GM12878 (cell line): ENCODE data around the gene BMF. TPM values are rescaled to one million over a fixed set of nuclear protein-coding genes. Genes with fewer than 3 reads are reported as not detected.

ENCODE experiments used
- ATAC-seq: fragments of 200-7000 bp; cut with Tn5 transposase; 3 replicates; pipeline ENCODE4 v1.9.1; 2020; ENCODE audit warnings: mild to moderate bottlenecking, moderate library complexity
- BruUV-seq: library from RNA; stranded (reverse); fragments of 400-500 nt; replicated peaks from 2 replicates; lab custom pipeline; 2021; lab: Mats Ljungman, UMichigan
- CTCF ChIA-PET: fragments of 300-600 bp; sonication (Branson Sonifier 250); formaldehyde crosslinking; extraction: SDS; loops from one replicate; lab custom pipeline; 2021; ENCODE audit warnings: inconsistent platforms; lab: Yijun Ruan, JAX
- POLR2A ChIA-PET: fragments of 350-600 bp; formaldehyde crosslinking; extraction: SDS; loops from one replicate; lab custom pipeline; 2021; ENCODE audit warnings: inconsistent platforms; lab: Charles Lee
- RAD21 ChIA-PET: fragments of 300-600 bp; sonication (Branson Sonifier 250); formaldehyde crosslinking; loops from one replicate; lab custom pipeline; 2023; ENCODE audit warnings: antibody characterized with exemption; ENCODE audit not compliant: unreplicated experiment; lab: Charles Lee
- SMC1A ChIA-PET: fragments of 300-600 bp; sonication (Branson Sonifier 250); formaldehyde crosslinking; loops from one replicate; lab custom pipeline; 2023; ENCODE audit not compliant: unreplicated experiment, uncharacterized antibody; lab: Charles Lee
- DNase-seq: peaks from one replicate; pipeline ENCODE4 v3.0.0-alpha.2; 2011; ENCODE audit warnings: low read depth, low spot score
- FAIRE-seq: peaks from 3 replicates; lab custom pipeline; 2011; peaks lifted over from hg19 to GRCh38; lab: Jason Lieb, UNC
- H2AFZ ChIP-seq: 2 replicates; pipeline ENCODE4 v1.6.0; 2011; ENCODE audit warnings: low read depth, low read length, control low read depth; ENCODE audit not compliant: control insufficient read depth
- H3K27ac ChIP-seq: 2 replicates; pipeline ENCODE4 v1.5.1; 2011; ENCODE audit warnings: control low read depth; ENCODE audit not compliant: control insufficient read depth, insufficient read depth
- H3K27me3 ChIP-seq, 2 experiments: replicated peaks in 1 of 2; 2 replicates each; pipeline versions ENCODE4 v1.6.0 to v1.6.1; 2011; ENCODE audit warnings: low read length in 1 of 2; ENCODE audit not compliant: control insufficient read depth in 2 of 2, insufficient read depth in 2 of 2
- H3K36me3 ChIP-seq, 2 experiments: 2 replicates each; pipeline ENCODE4 v1.5.1; 2011; ENCODE audit warnings: low read length in 1 of 2; ENCODE audit not compliant: control insufficient read depth in 2 of 2, insufficient read depth in 2 of 2
- H3K4me1 ChIP-seq: 2 replicates; pipeline ENCODE4 v1.6.1; 2011; ENCODE audit warnings: mild to moderate bottlenecking, low read length, moderate library complexity, mixed read lengths; ENCODE audit not compliant: control insufficient read depth, insufficient read depth
- H3K4me2 ChIP-seq: 2 replicates; pipeline ENCODE4 v1.6.0; 2011; ENCODE audit warnings: control low read depth; ENCODE audit not compliant: control insufficient read depth, insufficient read depth
- H3K4me3 ChIP-seq: fragments of 200-600 bp; sonication (generic); 2 replicates; pipeline ENCODE4 v1.5.1; 2016
- H3K79me2 ChIP-seq: 2 replicates; pipeline ENCODE4 v1.6.0; 2011; ENCODE audit warnings: low read length; ENCODE audit not compliant: control insufficient read depth, insufficient read depth
- H3K9ac ChIP-seq: 2 replicates; pipeline ENCODE4 v1.8.0; 2011; ENCODE audit warnings: low read length, control low read depth, mixed read lengths; ENCODE audit not compliant: control insufficient read depth, insufficient read depth
- H3K9me3 ChIP-seq: replicated peaks from 3 replicates; pipeline ENCODE4 v1.5.1; 2011; ENCODE audit warnings: mild to moderate bottlenecking, low read length; ENCODE audit not compliant: control insufficient read depth, insufficient read depth
- H4K20me1 ChIP-seq: 2 replicates; pipeline ENCODE4 v1.6.0; 2011; ENCODE audit not compliant: control insufficient read depth, insufficient read depth
- BACH1 ChIP-seq: fragments of 450-650 bp; IDR thresholded peaks from 2 replicates; pipeline ENCODE4 v1.6.1; 2017; ENCODE audit warnings: mild to moderate bottlenecking, borderline replicate concordance
- BHLHE40 ChIP-seq, 2 experiments: fragments of 450-650 bp in 1 of 2; IDR thresholded peaks; 2 replicates each; pipeline ENCODE4 v1.6.1; 2011 to 2017; ENCODE audit warnings: low read depth in 2 of 2, borderline replicate concordance in 1 of 2, improper control_type of control experiment in 1 of 2, low read length in 1 of 2, mild to moderate bottlenecking in 1 of 2
- CEBPB ChIP-seq, 2 experiments: fragments of 150-350 bp in 1 of 2; IDR thresholded peaks; 2 replicates each; pipeline ENCODE4 v1.6.1; 2012 to 2014; ENCODE audit warnings: low read depth in 2 of 2, low read length in 2 of 2, borderline replicate concordance in 1 of 2, inconsistent platforms in 1 of 2
- GATAD2B ChIP-seq: fragments of 450-650 bp; conservative IDR thresholded peaks from 2 replicates; pipeline ENCODE4 v1.6.1; 2017; ENCODE audit warnings: low read depth, mild to moderate bottlenecking, moderate library complexity
- HDGF ChIP-seq: fragments of 450-650 bp; IDR thresholded peaks from 2 replicates; pipeline ENCODE4 v1.6.1; 2016; ENCODE audit warnings: antibody characterized with exemption
- HSF1 ChIP-seq: fragments of 150-350 bp; IDR thresholded peaks from 2 replicates; pipeline ENCODE4 v1.6.1; 2014; ENCODE audit warnings: mild to moderate bottlenecking, low read depth, low read length
- KLF5 ChIP-seq: fragments of 450-650 bp; IDR thresholded peaks from 2 replicates; pipeline ENCODE4 v1.6.1; 2014; ENCODE audit warnings: mild to moderate bottlenecking; ENCODE audit not compliant: partially characterized antibody
- SIN3A ChIP-seq: IDR thresholded peaks from 2 replicates; pipeline ENCODE4 v1.6.1; 2012; ENCODE audit warnings: low read depth, low read length, improper control_type of control experiment
- SIX5 ChIP-seq: IDR thresholded peaks from 2 replicates; pipeline ENCODE4 v1.6.1; 2011; ENCODE audit warnings: mild to moderate bottlenecking, low read depth, low read length, moderate library complexity; ENCODE audit not compliant: severe bottlenecking
- STAT1 ChIP-seq: fragments of 450-650 bp; conservative IDR thresholded peaks from 2 replicates; pipeline ENCODE4 v1.6.1; 2014; ENCODE audit warnings: antibody characterized with exemption, mild to moderate bottlenecking
- TARDBP ChIP-seq: IDR thresholded peaks from 2 replicates; pipeline ENCODE4 v1.6.1; 2016; ENCODE audit warnings: borderline replicate concordance
- TCF7 ChIP-seq: IDR thresholded peaks from 2 replicates; pipeline ENCODE4 v1.6.1; 2014; ENCODE audit warnings: antibody characterized with exemption, borderline replicate concordance
- ZNF24 ChIP-seq: fragments of 450-650 bp; IDR thresholded peaks from 2 replicates; pipeline ENCODE4 v1.6.1; 2017; ENCODE audit warnings: antibody characterized with exemption, mild to moderate bottlenecking
- ZNF274 ChIP-seq: IDR thresholded peaks from one replicate; pipeline ENCODE4 v1.8.0; 2011; ENCODE audit not compliant: insufficient read length, insufficient read depth
- WGBS: methylation state at CpG from one replicate; pipeline ENCODE4 v1.1.6; 2016; ENCODE audit warnings: low lambda C conversion rate; ENCODE audit not compliant: insufficient replicate concordance, insufficient coverage; ENCODE audit errors: missing lambda C conversion rate; 5-methylcytosine and 5-hydroxymethylcytosine counted together
- in situ Hi-C: fragments of 300-500 bp; cut with MboI; formaldehyde crosslinking; loops from 9 replicates; pipeline ENCODE4 v1.14.3; 2018; ENCODE audit warnings: mixed read lengths
- intact Hi-C: fragments of 100-400 bp; cut with micrococcal nuclease; formaldehyde crosslinking; loops from one replicate; pipeline ENCODE4 v1.14.2; 2022; ENCODE audit not compliant: unreplicated experiment
- polyA plus RNA-seq, 11 experiments: library from polyadenylated mRNA; depleted of rRNA in 4 of 11; unstranded in 6 of 11; stranded (reverse) in 5 of 11; fragments of >200 nt; fragmentation: Nextera tagmentation in 4 of 11; fragmentation: Illumina TruSeq in 1 of 11; extraction: Ambion mirVana in 4 of 11; extraction: Trizol in 1 of 11; gene quantifications; 1 replicate in 1 of 11; 2 replicates in 10 of 11; pipeline versions ENCODE4 v1.2.1 to v1.2.3, GENCODE V29; 2011 to 2016; ENCODE audit warnings: inconsistent platforms in 2 of 11, missing spikeins in 2 of 11, low read depth in 1 of 11
- total RNA-seq, 4 experiments: library from RNA; depleted of rRNA in 3 of 4; stranded (reverse); fragments of >200 nt in 3 of 4; fragmentation: Illumina TruSeq in 1 of 4; extraction: Trizol in 1 of 4; gene quantifications; 2 replicates each; pipeline versions ENCODE4 v1.2.1 to v1.2.3, GENCODE V29; 2013 to 2021
- TF ChIP-seq, protein P1 (sequence below): fragments of 450-650 bp; conservative IDR thresholded peaks from 2 replicates; pipeline ENCODE4 v1.6.1; 2017; ENCODE audit warnings: mild to moderate bottlenecking, moderate library complexity
- TF ChIP-seq, protein P2 (sequence below): fragments of 450-650 bp; IDR thresholded peaks from 2 replicates; pipeline ENCODE4 v1.6.1; 2014; ENCODE audit warnings: mild to moderate bottlenecking

BMF gene
- total and polyA plus RNA-seq, 10 of the 15 experiments (the other 5 are each of a cell fraction or from before 2014, with no cell fraction given) = 0.82 to 34.9 (median 16.9) TPM

GRCh38 chr15:40060236-40060961, 48.3 kb downstream of the BMF start (continued):
- TF ChIP-seq, protein P1, sequence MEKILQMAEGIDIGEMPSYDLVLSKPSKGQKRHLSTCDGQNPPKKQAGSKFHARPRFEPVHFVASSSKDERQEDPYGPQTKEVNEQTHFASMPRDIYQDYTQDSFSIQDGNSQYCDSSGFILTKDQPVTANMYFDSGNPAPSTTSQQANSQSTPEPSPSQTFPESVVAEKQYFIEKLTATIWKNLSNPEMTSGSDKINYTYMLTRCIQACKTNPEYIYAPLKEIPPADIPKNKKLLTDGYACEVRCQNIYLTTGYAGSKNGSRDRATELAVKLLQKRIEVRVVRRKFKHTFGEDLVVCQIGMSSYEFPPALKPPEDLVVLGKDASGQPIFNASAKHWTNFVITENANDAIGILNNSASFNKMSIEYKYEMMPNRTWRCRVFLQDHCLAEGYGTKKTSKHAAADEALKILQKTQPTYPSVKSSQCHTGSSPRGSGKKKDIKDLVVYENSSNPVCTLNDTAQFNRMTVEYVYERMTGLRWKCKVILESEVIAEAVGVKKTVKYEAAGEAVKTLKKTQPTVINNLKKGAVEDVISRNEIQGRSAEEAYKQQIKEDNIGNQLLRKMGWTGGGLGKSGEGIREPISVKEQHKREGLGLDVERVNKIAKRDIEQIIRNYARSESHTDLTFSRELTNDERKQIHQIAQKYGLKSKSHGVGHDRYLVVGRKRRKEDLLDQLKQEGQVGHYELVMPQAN = no peak
- TF ChIP-seq KLF5 (no peak), BHLHE40 (IDR thresholded peaks at IDR 0.05; ENCODE audit: borderline replicate concordance in 1 of 2, low read depth in 2 of 2, low read length in 1 of 2) (no peak), TCF7 (no peak), SIN3A (no peak), STAT1 (no peak), CEBPB (IDR thresholded peaks at IDR 0.05; ENCODE audit: borderline replicate concordance in 1 of 2, low read depth in 2 of 2, low read length in 2 of 2) (no peak)

DNA sequence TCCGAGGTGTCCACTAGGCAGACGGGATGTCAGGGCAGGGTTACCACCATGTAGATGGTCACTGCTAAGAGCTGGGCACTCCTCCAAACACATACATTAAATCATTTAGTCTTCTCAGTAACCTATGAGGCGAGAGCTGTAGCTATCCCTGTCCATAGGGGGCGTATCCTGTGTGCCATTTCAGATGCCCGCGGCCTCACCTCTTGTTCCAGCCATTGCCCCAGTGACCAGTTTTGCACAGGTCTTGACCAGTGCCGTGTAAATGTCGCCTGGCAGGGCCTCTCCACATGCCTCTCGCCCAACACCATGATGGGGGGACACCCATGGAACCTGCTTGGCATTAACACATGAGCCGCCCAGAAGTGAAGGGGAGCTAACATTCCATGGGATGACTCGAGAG, 48.9 kb downstream of the BMF start:
- no peak for FAIRE-seq
- H4K20me1 ChIP-seq = no peaks in the 10 kb centered on the region
- H3K79me2 ChIP-seq = no peaks in the 10 kb centered on the region
- WGBS = 93% methylated on average over 11 of the region's 11 CpGs
- H3K36me3 ChIP-seq = no peaks in the 10 kb centered on the region; a peak in 1 of 4 replicates
- no peak for ATAC-seq
- intact Hi-C loops (no loop called here), in situ Hi-C loops (loop anchor here (10.0 kb wide), 1 partner anchor 45 kb away; the partner anchor contains the start of gene BMF)
- no peak overlapping the region for H3K27ac ChIP-seq
- H3K9ac ChIP-seq = no peak overlapping the region
- H3K9me3 ChIP-seq = no peaks in the 10 kb centered on the region
- BruUV-seq = no TSS peak
- no peak overlapping the region for H3K4me2 ChIP-seq
- no peak for DNase-seq
- peaks cover 78% of the 10 kb centered on the region for H3K4me1 ChIP-seq
- no peak overlapping the region for H2AFZ ChIP-seq
- SMC1A ChIA-PET = interaction anchor here (1.3 to 43.9 kb wide), 3 partner anchors 8 to 44 kb away, joined by 3 to 981 read pairs (median 48); partner anchors contain the start of gene BMF
- no peak overlapping the region for H3K4me3 ChIP-seq
- POLR2A ChIA-PET = interaction anchor here (0.7 to 12.9 kb wide), 6 partner anchors 9 to 375 kb away, joined by 3 to 208 read pairs (median 6); no protein-coding TSS in a partner anchor
- RAD21 ChIA-PET = interaction anchor here (15.7 to 21.0 kb wide), 2 partner anchors 13 to 42 kb away, joined by 151 to 509 read pairs; partner anchors contain the start of gene BMF
- CTCF ChIA-PET = interaction anchor here (0.7 to 23.9 kb wide), 7 partner anchors 11 to 688 kb away, joined by 3 to 578 read pairs (median 8); partner anchors contain the start of gene BMF
- no peaks in the 10 kb centered on the region for H3K27me3 ChIP-seq
- TF ChIP-seq, protein P2, sequence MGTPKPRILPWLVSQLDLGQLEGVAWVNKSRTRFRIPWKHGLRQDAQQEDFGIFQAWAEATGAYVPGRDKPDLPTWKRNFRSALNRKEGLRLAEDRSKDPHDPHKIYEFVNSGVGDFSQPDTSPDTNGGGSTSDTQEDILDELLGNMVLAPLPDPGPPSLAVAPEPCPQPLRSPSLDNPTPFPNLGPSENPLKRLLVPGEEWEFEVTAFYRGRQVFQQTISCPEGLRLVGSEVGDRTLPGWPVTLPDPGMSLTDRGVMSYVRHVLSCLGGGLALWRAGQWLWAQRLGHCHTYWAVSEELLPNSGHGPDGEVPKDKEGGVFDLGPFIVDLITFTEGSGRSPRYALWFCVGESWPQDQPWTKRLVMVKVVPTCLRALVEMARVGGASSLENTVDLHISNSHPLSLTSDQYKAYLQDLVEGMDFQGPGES = no peak
- TF ChIP-seq HDGF (no peak), GATAD2B (no peak), TARDBP (no peak), ZNF24 (no peak), ZNF274 (no peak), BACH1 (no peak), HSF1 (no peak), SIX5 (no peak), TCF7 (no peak)
